Stimulated activated CD4-positive, alpha-beta T cell treated with anti-CD3 and anti-CD28 coated beads, Interleukin-2, amount 100 ng/mL, for 4 hours (primary cell): ENCODE data around the gene GYPC.
"Not testable (repeated sequence)": the region's sequence is repeated elsewhere in the genome, so short reads cannot be mapped to it uniquely, and the experiment has no call there.

Experiments used
- DNase-seq: peaks from one replicate; pipeline ENCODE4 v3.0.0-alpha.2; 2020; ENCODE audit warnings: low read depth

GYPC gene

DNA sequence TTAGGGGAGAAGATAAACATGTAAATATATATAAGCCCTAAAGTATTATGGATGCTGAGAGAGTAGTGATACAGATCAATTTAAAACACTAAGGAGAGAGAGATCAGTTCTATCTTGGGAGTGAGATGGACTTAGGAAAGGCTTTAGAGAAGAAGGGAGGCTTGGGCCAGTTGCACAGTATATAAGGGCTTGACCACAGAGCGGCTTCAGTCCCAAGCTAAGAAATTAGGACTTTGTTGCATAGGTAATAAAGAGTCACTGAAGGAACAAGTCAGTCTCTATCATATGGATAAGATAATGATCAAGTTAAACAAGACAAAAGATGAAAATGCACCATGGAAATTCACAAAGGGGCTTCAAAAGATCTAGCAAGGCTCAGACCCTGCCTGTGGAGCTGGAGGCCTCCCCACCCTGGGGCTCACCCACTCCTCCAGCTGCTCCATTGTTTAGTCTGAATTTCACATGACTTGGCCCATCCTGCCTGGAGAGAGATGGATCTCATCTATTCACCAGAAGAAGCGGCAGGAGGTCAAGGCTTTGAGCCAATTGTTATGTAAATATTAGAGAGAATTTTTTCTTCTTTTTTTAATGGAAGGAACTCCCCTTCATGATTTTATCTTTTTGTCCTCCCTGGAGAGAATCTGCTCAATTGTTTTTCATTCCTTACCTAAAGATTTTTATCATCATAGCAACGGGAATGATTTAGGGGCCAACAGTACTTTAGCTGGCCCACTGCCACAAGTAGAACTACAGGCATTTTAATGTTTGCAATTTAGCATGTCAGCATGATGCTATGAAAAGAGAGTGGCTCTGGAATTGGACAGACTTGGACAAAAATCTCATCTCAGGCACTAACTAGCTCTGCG lies 44.0 kb downstream of the GYPC start:
- DNase-seq, result no peak

DNA sequence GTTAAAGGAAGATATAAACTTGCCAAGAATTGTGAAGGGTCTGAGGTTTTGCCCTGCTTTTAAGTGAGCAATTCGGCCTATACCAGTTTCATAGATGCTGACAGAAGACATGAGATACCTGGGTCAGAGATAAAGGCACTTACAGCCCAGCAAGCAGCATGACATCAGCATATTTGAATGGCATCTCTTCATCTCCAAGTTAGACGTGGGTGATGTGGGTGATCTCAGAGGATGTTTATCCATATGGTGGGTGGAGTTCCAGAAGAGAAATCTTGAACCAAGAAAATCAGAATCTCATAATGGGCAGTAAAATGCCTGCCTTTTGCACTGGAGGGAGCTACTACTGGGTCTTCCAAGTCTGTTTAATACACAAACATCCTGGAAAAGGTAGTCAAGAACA lies 44.7 kb downstream of the GYPC start:
- DNase-seq, result no peak

DNA sequence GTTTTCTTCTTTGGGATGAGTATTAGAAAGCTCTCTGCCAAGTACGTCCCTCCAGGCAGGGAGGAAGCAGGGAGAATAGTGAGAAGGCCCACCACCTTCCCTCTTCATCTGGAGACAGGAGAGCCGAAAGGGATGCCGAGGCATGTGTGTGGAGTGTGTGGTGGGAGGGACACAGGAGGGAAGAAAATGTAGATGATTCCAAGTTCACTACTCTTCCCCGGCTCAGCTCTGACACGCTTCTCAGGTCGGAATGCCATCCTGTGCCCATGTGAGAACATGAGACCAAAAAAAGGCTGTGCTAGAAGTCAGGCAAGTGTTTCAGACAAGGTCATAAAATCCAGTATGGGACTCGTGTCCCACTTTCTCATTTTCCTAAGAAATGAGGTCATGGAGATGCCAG lies 47.4 kb downstream of the GYPC start:
- no peak for DNase-seq

DNA sequence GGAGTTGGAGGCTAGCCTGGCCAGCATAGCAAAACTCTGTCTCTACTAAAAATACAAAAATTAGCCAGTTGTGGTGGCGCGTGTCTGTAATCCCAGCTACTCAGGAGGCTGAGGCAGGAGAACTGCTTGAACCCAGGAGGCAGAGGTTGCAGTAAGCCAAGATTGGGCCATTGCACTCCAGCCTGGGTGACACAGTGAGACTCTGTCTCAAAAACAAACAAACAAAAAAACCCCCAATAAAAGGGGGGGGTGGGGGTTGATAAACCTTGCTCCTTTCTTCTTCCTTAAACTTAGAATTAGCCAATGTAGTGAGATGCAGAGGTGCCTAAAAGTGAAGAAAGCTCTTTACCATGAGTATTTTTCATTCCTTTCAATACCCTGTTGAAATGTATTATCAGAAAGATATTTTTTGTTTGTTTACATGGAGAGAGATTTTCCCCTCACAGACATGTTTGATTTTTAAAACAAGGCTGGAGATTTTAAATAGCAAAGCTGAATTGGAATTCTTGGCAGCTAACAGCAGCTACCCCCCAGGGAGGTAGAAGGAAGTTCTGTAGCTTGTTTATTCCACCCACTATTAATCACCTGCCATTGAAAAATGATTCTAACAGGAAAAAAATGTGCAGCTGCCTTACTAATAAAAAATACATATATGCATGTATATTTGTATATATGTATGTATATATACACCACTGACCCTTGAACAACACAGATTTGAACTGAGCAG lies 48.6 kb downstream of the GYPC start:
- DNase-seq, result no peak

DNA sequence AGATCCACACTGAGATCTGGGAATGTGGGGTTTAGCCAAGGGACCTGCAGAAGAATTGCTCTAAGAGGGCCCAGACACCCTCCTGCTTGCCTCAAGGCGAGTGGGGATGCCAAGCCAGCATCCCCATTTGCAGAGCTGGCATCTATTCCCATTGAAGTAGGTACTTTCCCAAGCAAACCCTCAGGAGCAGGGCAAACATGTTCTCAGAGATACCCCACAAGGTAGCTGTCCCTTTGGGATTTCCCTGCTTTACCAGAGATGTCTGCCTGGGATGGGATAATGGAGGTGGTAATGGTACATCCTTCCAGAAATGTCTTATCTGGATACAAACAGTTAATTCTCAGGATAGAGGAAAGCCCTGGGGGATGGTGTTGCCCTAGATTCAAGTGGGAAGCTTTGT lies 51.2 kb downstream of the GYPC start:
- DNase-seq, result no peak

DNA sequence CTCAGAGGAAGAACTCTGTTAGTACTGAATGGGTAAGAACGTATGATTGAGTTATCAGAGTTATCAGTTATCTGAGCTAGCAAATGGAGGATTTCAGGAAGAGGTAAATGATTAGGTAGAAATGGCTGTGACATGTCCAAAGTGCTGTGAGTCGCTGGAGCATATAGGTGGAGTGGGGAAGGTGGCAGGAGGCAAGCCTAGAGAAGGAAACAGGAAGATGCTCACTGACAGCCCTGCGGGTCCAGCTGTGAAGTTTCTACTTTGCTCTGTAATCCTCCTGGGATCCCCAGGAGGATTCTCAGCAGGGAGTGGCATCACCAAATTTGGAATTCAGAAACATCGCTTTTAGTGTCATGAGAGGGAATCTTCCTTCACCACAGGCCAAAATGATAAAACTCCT lies 52.0 kb downstream of the GYPC start:
- DNase-seq, result no peak

- DNase-seq, result no peak
These were observed 58.4 kb downstream of the GYPC start for GRCh38 chr2:126714191-126714965.

DNA sequence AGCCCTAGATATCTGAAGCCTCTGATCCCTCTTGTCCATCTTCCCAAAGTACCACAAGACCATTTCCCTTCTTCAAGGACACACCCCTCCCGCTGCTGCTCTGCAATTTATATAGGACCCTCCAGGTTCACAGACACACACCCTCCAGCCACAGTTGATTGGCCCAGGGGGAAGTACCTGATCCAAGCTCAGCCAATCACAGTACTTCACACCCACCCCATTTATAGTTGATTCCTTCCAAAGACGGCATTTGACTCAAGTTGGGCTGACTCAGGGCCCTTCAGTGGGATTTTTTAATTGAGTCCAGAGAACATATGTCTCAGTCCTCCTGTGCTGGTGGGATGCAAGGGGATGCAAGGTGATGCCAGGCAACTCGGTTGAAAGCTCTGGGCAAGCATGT lies 59.2 kb downstream of the GYPC start:
- DNase-seq, result no peak

DNA sequence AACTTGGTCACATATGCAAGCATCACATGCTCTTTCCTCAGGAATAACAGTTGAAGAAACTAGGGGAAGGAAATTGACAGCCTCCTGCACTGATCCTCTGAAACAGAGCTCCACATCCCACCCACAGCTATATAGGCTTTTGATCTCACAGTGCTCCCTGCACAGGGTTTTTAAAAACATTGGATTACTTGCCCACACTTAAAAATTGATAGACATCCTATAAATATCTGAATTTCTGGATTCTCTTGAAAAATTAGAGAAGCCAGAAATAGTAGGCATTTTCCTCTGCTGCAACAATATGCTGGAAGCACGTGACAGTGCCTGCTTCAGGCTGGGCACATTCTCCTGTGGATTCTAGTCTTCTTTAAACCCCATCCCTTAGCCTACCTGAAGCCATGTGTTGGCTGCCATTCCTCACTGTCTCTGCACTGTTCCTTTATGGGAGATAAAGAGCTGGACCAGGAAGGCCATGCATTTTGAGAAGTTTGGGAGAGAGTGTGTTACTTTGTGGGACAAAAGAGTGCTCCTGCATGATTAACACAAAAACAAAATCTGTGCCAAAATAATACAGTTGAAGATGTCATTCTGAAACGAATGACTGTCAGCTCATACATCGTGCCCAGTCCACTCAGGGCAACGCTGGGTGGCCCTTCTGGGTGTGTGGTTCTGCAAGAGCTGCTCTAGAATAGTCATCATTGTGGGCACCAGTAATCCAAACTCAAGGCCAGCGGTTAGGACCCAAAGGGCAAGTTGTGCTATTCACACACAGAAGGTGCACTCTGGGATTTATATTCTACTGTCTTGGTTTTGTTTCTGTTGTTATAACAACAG lies 59.8 kb downstream of the GYPC start:
- no peak for DNase-seq

DNA sequence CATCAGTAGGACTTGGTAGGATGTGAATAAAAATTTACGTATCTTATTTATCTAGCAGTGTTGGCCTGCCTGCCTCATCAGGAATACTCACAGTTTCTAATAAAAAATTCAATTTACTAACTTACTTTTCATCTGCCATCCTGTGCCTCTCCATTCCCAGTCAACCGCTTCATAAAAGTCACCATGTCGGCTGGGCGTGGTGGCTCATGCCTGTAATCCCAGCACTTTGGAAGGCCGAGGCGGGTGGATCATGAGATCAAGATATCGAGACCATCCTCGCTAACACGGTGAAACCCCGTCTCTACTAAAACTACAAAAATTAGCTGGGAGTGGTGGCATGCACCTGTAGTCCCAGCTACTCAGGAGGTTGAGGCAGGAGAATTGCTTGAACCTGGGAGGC lies 61.3 kb downstream of the GYPC start:
- DNase-seq, result not testable (repeated sequence)

GRCh38 chr2:126717928-126718327 lies 62.0 kb downstream of the GYPC start:
- no peak for DNase-seq

- no peak for DNase-seq
These were observed 63.4 kb downstream of the GYPC start for GRCh38 chr2:126719191-126719832.

DNA sequence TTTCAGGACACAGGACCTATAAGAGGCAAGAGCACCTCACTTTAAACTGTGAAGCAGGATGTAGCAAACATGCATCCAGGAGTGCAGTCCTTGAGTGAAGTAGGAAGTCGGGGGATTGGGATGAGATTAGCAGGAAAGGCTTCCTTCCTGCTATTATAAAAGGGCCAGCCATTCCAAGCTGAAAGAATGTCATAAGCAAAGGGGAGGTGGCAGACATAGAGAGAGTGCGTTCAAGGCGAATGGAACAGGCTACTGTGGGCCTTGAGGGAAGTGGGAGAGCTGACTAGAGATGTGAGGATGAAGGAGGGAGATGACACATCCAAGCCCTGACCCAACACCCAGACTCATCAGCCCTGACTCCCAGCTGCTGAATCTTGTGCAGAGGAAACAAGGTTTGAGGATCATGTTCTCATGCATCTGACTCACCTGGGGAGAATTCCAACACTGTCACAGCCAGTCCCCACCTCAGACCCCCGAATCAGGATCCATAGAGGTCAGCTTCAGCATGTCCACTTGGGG lies 63.9 kb downstream of the GYPC start:
- no peak for DNase-seq

DNA sequence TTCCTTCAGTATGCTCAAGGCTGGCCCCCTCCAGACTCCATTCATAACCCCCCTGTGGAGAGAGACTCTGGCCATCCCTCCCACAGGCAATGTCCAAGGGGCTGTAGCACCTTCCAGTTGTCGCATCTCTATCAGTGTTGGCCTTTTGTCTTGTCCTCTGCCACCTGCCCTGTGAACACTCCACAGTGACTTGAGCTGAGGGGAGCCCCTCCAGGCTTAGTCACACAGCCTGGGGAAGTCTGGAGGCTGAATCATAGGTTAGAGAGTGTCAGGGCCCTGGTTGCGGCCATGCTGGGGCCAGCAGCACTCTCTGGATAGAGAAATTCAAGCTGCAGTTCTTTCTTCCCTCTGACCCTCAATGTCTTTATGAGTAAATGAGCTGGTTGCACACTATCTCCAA lies 64.7 kb downstream of the GYPC start:
- DNase-seq, result no peak

- DNase-seq, result no peak
These were observed 66.1 kb downstream of the GYPC start for GRCh38 chr2:126722081-126722480.

- no peak for DNase-seq
These were observed 66.6 kb downstream of the GYPC start for GRCh38 chr2:126722546-126722945.

GRCh38 chr2:126723281-126723815 lies 67.4 kb downstream of the GYPC start:
- no peak for DNase-seq

GRCh38 chr2:126725580-126725979 lies 69.6 kb downstream of the GYPC start:
- DNase-seq, result no peak

DNA sequence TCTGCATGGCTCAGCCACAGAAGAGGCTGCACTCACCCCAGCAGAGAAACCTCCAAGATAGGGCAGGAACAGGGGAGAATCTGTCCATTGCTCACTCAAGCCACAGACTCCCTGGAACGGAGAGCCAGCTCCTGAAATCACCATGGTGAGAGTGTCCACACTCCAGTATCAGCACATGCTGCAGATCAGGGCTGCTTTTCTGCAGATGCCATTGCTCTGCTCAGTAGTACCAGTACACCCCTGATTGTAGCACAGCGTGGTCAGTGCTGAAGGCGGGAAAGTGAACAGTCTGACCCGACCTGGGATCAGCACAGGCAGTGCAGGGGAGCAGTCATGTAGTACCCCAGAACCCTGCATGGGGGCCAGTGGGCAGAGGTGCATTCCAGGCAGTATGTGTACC lies 73.9 kb downstream of the GYPC start:
- DNase-seq, result no peak

DNA sequence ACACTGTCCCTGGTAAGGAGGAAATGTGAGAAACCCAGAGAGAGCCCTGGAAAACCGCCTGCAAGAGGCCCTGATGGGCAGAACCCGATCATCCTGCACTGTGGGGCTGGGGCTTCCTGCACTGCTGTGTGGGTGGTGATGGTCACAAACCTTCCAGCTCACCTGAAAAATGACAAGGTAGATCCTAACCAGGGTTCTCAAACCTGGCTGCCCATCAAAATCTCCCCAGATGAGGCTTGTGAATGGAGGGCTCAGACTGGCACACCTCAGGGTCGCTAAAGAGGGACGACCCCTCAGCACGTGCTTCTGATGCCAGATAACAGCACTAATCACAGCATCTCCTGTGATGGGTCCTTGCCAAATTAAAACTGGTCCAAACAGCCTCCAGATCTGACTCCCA lies 74.7 kb downstream of the GYPC start:
- DNase-seq, result no peak

- no peak for DNase-seq
These were observed 75.4 kb downstream of the GYPC start for GRCh38 chr2:126731353-126731752.
